Measurements from ENCODE around the gene ACOX1.

GRCh38 chr17:75913537-75914210 lies 65.3 kb downstream of the ACOX1 start:
- TF ChIP-seq CTCF (conservative IDR thresholded peaks at IDR 0.05; ENCODE audit: low read length), result no peak
- no peak for TF ChIP-seq EZH2phosphoT487 (IDR thresholded peaks at IDR 0.05; ENCODE audit: borderline replicate concordance)
